ENCODE measurements around the gene GDF9.

Gene GDF9, protein sequence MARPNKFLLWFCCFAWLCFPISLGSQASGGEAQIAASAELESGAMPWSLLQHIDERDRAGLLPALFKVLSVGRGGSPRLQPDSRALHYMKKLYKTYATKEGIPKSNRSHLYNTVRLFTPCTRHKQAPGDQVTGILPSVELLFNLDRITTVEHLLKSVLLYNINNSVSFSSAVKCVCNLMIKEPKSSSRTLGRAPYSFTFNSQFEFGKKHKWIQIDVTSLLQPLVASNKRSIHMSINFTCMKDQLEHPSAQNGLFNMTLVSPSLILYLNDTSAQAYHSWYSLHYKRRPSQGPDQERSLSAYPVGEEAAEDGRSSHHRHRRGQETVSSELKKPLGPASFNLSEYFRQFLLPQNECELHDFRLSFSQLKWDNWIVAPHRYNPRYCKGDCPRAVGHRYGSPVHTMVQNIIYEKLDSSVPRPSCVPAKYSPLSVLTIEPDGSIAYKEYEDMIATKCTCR

GRCh38 chr5:132866342-132867045 lies at the start of gene GDF9, which contains the start of gene UQCRQ:
TSS of gene GDF9 (minus strand) at chr5:132866469. CDS start at chr5:132864533, 1,936 bp downstream.
TSS of gene UQCRQ (plus strand) at chr5:132866642. CDS start at chr5:132866882, 240 bp downstream.
- peak; percentile 79 to 80 for DNase-seq (ENCODE audit: extremely low read depth in 1 of 2, low read depth in 1 of 2)

GRCh38 chr5:132915681-132916080 lies 49.4 kb upstream of the GDF9 start:
- no peak for DNase-seq (ENCODE audit: extremely low read depth in 1 of 2, low read depth in 1 of 2)

DNA sequence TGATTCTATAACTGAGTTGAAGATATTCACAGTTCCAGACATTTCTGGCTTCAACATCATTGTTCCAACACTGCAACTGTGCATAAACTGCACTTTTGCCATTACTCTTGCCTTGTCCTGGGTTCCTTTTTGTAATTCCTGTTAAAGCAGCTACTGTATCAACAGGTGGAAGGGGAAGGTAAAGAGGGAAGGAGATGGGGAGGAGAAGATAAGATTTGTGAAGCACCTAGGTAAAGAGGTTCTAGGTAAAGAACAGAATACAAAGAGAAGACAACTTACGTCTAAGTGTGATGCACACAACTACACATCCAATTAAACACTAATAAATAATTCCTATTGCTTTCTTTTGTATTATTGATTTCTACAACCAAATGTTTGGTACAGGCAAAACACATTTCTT lies 43.4 kb upstream of the GDF9 start:
- DNase-seq (ENCODE audit: extremely low read depth in 1 of 2, low read depth in 1 of 2) = no peak

DNA sequence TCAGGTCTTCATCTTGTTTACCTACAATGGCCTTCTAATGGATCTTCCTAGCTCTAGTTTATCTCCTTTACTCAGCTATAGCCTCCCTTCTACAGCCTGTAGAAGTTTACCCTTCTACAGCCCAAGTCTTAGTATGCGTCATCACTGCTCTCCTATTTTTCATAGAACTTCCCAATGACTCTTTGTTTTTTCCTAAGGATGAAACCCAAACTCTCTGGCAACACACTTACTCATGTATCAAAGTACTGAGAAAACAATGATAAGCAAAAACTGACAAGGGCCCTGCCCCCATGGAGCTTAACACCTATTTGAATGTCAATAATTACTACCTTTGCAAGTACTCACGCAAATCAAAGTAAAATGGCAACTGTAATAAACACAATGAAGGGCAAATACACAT lies 40.9 kb upstream of the GDF9 start:
- DNase-seq (ENCODE audit: extremely low read depth in 1 of 2, low read depth in 1 of 2) = no peak

- no peak for DNase-seq (ENCODE audit: extremely low read depth in 1 of 2, low read depth in 1 of 2)
Observed at GRCh38 chr5:132905938-132906337, 39.7 kb upstream of the GDF9 start.

GRCh38 chr5:132901730-132902129 lies 35.5 kb upstream of the GDF9 start:
- DNase-seq (ENCODE audit: extremely low read depth in 1 of 2, low read depth in 1 of 2) = no peak

- no peak for DNase-seq (ENCODE audit: extremely low read depth in 1 of 2, low read depth in 1 of 2)
Observed at GRCh38 chr5:132901036-132901435, 34.8 kb upstream of the GDF9 start.

GRCh38 chr5:132898094-132898493 lies 31.8 kb upstream of the GDF9 start:
- no peak for DNase-seq (ENCODE audit: extremely low read depth in 1 of 2, low read depth in 1 of 2)

DNA sequence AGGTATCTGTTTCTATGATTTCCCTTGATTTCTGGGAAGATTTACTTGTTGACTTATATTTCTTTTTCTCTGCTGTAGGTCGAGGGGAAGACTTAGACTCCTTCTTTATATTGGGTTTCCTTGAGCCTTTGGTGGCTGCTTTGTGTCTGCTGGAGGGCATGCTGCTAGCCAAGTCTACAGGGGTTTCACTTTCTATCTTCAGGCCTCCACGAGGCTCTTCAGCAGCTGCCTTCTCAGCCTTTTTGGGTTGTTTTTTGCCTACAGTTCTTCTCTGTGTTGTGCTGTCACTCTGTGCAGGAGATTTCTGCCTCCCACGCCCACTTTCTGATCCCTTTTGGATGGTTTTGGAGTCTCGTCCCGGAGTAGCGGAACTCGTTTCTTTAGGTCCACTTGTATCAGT lies 30.4 kb upstream of the GDF9 start:
- DNase-seq (ENCODE audit: extremely low read depth in 1 of 2, low read depth in 1 of 2) = no peak

- DNase-seq (ENCODE audit: extremely low read depth in 1 of 2, low read depth in 1 of 2) = no peak
Observed at GRCh38 chr5:132895719-132896305, 29.5 kb upstream of the GDF9 start.

DNA sequence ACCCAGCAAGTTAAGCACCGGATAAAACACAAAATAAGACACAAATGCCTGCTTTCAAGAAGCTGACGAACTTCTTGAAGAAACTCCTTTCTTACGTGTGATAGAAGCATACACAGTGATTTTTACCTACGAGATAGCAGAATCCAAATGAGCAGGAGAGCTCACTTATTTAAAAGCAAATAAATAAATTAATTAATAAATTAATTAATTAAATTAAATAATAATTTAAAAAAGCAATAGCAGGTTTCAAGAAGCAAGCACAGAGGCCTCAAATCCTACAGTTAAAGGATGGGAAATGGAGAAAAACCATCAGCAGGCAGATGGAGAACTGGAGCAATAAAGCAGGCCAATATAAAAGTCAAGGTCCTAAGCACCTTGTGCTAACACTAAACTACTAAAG lies 24.5 kb upstream of the GDF9 start:
- DNase-seq (ENCODE audit: extremely low read depth in 1 of 2, low read depth in 1 of 2) = no peak

DNA sequence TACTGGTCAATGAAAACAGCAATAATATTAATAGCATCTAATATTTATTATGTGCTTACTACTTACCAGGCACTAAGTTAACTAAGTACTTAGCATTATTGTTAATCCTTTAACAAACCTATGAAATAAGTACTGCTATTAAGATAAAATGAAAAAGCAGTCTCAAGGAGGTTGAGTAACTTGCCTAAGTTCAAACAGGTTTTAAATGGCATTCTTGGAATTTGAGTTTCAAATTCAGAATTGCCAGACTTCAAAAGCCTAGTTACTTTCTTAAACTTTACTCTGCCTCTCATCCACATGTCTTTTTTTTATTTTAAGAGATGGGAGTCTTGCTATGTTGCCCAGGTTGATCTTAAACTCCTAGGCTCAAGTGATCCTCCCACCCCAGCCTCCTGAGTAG lies 23.2 kb upstream of the GDF9 start:
- DNase-seq (ENCODE audit: extremely low read depth in 1 of 2, low read depth in 1 of 2) = no peak

DNA sequence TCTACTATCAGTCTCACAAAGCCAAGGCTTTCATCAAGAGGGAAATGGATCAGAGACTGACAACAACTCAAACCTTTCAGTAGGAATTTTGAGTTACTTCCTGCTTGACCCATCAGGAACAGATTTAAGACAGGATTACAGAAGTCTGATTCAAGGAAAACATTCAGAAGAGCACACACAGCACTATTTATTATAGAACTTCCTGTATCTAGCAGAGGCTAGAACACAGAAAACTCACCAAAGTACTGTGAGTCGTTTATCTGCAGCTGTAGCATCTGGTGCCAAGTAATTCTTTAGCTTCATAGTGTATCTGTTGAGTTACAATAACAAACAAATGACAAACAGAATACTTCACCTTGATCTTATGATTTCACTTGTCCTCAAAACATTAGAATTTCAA lies 21.0 kb upstream of the GDF9 start:
- DNase-seq (ENCODE audit: extremely low read depth in 1 of 2, low read depth in 1 of 2) = no peak

GRCh38 chr5:132886064-132886823 lies 20.0 kb upstream of the GDF9 start:
- DNase-seq (ENCODE audit: extremely low read depth in 1 of 2, low read depth in 1 of 2) = no peak

- DNase-seq (ENCODE audit: extremely low read depth in 1 of 2, low read depth in 1 of 2) = no peak
Observed at GRCh38 chr5:132884548-132884947, 18.3 kb upstream of the GDF9 start.

GRCh38 chr5:132883261-132883834 lies 17.1 kb upstream of the GDF9 start:
- no peak for DNase-seq (ENCODE audit: extremely low read depth in 1 of 2, low read depth in 1 of 2)

DNA sequence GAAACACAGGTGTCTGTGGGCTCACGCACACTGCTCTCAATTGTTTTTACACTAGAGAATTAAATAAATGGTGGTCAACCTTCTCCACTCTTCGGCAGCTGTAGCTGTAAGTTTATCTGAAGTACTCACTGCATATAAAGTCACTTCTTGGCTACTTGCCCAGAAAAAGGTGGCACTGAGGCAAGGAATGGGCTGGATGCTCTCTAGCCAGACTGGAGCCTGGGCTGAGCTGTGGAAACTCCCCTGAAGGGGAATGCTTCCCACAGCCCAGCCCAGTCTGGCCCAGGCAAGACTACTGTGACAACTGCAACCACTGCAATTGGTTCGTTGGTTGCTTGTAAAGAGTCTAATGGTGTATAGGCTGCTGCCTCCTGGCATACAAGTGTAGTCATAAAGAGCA lies 11.7 kb upstream of the GDF9 start:
- no peak for DNase-seq (ENCODE audit: extremely low read depth in 1 of 2, low read depth in 1 of 2)

DNA sequence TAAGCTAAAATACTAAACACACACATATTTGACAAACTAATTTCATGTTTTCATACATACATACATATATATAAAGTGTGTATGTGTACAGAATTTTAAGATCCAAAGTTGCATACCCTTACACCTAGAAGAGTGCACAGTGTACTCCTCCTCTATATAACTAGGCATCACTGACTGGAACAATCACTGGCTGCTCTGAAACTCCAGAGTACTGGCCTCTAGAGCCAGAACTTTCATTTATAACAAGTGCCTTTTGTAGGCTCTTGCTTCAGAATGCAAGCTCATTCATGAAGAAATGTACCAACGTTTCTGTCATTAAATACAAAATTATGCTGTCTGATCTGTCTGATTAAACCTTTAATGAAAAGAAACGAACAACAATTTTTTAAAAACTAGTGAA lies 11.2 kb upstream of the GDF9 start:
- no peak for DNase-seq (ENCODE audit: extremely low read depth in 1 of 2, low read depth in 1 of 2)

DNA sequence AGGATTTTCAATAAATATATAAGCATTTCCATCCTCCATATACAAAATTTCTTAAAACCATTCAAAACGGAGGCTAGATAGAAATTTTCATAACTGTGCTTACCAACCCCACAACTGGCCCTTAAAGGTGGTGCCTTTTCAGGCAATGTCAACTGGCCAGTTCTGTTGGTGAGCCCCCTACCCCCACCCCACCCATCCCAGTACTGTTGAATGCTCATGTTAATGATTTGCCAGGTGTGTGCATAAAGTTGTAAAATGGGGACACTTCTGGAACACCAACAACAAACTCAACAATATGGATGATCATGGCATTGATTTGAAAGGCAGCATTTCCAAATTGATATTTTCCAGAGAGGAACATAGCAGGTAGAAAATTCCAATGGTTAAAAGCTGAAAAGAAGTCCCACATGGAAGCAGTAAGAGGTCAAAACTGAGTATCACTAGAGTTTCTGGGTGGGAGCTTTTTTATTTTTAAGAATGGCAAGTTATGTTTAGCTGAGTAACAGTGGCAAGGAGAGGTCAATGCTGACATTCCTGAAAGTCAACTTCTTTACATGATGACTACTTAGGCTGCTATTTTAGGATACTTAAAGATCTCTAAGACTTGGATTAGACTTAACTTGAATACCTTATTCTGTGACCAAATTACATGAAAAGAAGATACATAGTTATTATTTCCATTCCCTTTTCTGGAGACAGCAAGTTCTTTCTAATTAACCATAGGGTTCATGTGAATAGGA lies 9.9 kb upstream of the GDF9 start:
- no peak for DNase-seq (ENCODE audit: extremely low read depth in 1 of 2, low read depth in 1 of 2)

GRCh38 chr5:132873930-132874271 lies 7.6 kb upstream of the GDF9 start:
- DNase-seq (ENCODE audit: extremely low read depth in 1 of 2, low read depth in 1 of 2) = no peak
